HUES64 (cell line): ENCODE results near the gene PTPN18.
"Not testable (repeated sequence)": the region's sequence is repeated elsewhere in the genome, so short reads cannot be mapped to it uniquely, and the experiment has no call there.

Experiments used
- H3K27ac ChIP-seq: 2 replicates; pipeline ENCODE4 v1.7.0; 2013; ENCODE audit warnings: low read depth, low read length, inconsistent platforms
- H3K27me3 ChIP-seq: 2 replicates; pipeline ENCODE4 v1.6.1; 2013; ENCODE audit warnings: mild to moderate bottlenecking, low read length; ENCODE audit not compliant: insufficient read depth
- H3K36me3 ChIP-seq: 2 replicates; pipeline ENCODE4 v1.6.1; 2013; ENCODE audit warnings: mild to moderate bottlenecking, low read length; ENCODE audit not compliant: insufficient read depth
- H3K4me1 ChIP-seq: 2 replicates; pipeline ENCODE4 v1.6.1; 2013; ENCODE audit warnings: mild to moderate bottlenecking, low read length, moderate library complexity; ENCODE audit not compliant: insufficient read depth
- H3K4me3 ChIP-seq: 2 replicates; pipeline ENCODE4 v1.5.1; 2013; ENCODE audit warnings: mild to moderate bottlenecking, low read length, moderate library complexity
- H3K9ac ChIP-seq: 2 replicates; pipeline ENCODE4 v1.6.1; 2013; ENCODE audit warnings: mild to moderate bottlenecking, low read depth, low read length
- H3K9me3 ChIP-seq: 2 replicates; pipeline ENCODE4 v1.6.1; 2013; ENCODE audit warnings: low read depth, low read length; ENCODE audit not compliant: insufficient read depth
- WGBS: fragments of 150-250, 120-280 bp; methylation state at CpG from one replicate; pipeline ENCODE4 v1.1.7; 2013; ENCODE audit warnings: missing lambda C conversion rate; 5-methylcytosine and 5-hydroxymethylcytosine counted together

The PTPN18 gene

DNA sequence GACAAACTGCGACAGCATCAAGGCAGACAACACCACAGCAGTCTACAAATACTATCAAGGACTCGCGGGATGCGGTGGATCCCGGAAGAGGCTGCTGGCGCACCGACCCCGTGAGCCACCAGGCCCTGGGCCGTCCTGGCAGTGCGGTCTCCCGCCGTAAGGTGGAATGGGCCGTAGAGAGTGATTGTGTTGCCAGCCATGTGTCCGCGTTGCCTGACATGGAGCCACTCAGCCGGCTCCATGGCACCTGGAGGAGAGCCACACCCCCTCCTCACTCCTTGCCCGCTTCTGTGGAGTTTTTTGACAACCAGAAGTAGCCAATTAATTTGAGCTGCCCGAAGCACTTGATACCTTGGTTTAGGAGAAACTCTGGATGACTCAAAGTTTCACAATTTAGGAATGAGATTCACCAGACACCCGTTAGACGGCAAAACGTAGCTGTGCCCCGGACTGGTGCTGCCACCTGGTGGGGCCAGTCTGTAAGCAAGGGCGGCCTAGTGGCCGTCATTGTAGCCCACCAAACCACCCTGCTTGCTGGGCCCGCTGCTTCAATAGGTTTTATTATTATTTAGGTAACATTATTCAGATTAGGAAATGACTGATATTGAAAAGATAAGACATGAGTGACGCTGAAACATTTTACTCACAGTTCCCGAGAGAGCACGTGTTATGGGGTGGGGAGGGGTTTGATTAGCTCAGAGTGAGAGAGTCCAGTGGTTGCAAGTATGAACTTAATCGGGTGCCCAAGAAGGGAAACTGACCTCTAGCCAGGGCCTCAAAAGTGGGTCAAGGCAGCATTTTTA, 23.4 kb upstream of the PTPN18 start:
- peaks cover 10% of the 10 kb centered on the region; the same call in 1 of the 2 replicates for H3K4me1 ChIP-seq
- H3K27ac ChIP-seq, result no peak overlapping the region
- no peaks in the 10 kb centered on the region for H3K36me3 ChIP-seq
- no peaks in the 10 kb centered on the region for H3K9me3 ChIP-seq
- H3K4me3 ChIP-seq, result peak overlapping the region; percentile 50
- H3K9ac ChIP-seq, result peak overlapping the region; percentile 29; the same call in 1 of the 2 replicates
- WGBS, result 39% methylated on average over 28 of the region's 29 CpGs
- H3K27me3 ChIP-seq, result peaks cover 10% of the 10 kb centered on the region

DNA sequence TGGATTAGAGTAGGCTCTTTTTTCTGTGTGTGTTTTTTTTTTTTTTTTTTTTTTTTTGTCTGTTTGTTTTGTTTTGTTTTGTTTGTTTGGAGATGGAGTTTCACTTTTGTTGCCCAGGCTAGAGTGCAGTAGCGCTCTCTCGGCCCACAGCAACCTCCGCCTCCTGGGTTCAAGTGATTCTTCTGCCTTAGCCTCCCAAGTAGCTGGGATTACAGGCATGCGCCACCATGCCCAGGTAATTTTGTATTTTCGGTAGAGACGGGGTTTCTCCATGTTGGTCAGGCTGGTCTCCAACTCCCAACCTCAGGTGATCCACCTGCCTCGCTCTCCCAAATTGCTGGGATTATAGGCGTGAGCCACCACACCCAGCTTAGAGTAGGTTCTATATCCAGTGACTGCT, 22.6 kb upstream of the PTPN18 start:
- not testable (repeated sequence) for H3K9ac ChIP-seq, H3K4me3 ChIP-seq, H3K9me3 ChIP-seq, H3K36me3 ChIP-seq, H3K27ac ChIP-seq
- 97% methylated on average over 8 of the region's 8 CpGs for WGBS
- Histone ChIP-seq H3K4me1 (peaks cover 16% of the 10 kb centered on the region), H3K27me3 (peaks cover 10% of the 10 kb centered on the region)

DNA sequence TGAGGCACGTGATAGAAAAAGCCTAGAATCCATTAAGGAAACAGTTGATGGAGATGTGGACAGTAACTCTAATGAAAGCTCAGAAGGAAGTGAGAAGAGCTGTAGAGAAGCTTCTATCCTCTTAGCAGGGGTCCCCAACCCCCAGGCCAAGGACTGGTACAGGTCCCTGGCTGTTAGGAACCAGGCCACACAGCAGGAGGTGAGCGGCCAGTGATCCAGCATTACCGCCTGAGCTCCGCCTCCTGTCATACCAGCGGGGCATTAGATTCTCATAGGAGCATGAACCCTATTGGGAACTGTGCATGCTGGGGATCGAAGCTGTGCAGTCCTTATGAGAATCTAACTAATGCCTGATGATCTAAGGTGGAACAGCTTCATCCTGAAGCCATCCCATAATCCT, 21.8 kb upstream of the PTPN18 start:
- H3K36me3 ChIP-seq, result peaks cover 8% of the 10 kb centered on the region
- H3K9me3 ChIP-seq, result no peaks in the 10 kb centered on the region
- H3K4me3 ChIP-seq, result no peak overlapping the region
- H3K27ac ChIP-seq, result no peak overlapping the region
- H3K27me3 ChIP-seq, result peaks cover 10% of the 10 kb centered on the region
- H3K4me1 ChIP-seq, result peaks cover 10% of the 10 kb centered on the region
- 69% methylated on average over 6 of the region's 6 CpGs for WGBS
- no peak overlapping the region for H3K9ac ChIP-seq

DNA sequence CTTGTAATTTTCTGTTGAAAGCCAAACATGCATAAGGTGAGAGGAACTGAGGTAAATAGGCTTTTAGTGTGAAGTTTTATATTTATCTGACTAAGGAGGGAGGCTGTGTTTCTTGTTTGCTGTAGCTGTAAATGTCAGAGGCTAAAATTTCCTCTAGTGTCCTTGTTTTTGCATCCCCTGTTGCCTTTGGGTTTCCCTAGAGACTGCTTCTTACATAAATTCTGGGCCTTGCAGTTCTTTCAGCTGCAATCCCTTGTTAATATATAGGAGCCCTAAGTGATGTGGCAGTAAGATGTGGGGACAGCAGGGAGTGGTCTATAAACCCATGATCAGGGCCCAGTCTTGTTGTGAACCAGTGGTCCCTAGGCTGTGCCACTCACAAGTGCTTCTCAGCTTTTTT, 20.6 kb upstream of the PTPN18 start:
- peaks cover 17% of the 10 kb centered on the region for H3K36me3 ChIP-seq
- H3K9ac ChIP-seq, result no peak overlapping the region
- H3K4me1 ChIP-seq, result peaks cover 7% of the 10 kb centered on the region
- no peak overlapping the region for H3K4me3 ChIP-seq
- no peak overlapping the region for H3K27ac ChIP-seq
- H3K9me3 ChIP-seq, result no peaks in the 10 kb centered on the region
- H3K27me3 ChIP-seq, result peaks cover 10% of the 10 kb centered on the region

DNA sequence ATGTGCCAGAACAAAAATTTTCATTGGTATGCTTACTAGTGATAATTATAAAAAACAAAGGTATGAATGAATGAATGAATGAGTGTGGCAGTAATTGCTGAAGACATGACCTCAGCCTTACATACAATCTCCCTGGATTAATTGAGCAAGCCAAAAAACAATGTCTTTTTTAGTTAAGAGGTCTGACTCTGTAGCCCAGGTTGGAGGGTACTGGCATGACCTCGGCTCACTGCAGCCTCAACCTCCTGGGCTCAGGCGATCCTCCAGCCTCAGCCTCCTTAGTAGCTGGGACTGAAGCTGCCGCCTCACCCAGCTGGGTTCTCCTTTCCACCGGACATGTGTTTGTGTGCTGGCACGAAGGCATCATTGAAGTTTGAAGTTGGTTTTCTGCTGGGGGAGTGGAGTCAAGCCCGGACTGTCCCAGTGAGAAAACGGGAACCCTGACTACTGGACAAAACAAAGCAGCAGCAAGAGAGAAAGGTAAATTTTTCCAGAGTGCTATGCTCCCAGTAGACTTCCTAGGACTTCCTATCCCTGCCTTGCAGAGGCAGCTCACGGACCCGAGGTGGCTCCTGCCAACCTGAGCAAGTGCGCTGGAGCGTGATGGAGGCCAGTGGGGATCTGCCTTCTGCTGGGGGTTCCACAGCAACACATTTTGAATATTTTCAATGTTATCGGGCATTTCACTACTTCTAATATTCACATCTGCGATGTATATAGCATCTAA, 19.5 kb upstream of the PTPN18 start:
- no peak overlapping the region for H3K9ac ChIP-seq
- WGBS, result 83% methylated on average over 13 of the region's 13 CpGs
- H3K36me3 ChIP-seq, result peaks cover 22% of the 10 kb centered on the region
- peak overlapping the region; percentile 80 for H3K4me3 ChIP-seq
- H3K9me3 ChIP-seq, result no peaks in the 10 kb centered on the region
- peaks cover 4% of the 10 kb centered on the region for H3K27me3 ChIP-seq
- H3K27ac ChIP-seq, result no peak overlapping the region
- H3K4me1 ChIP-seq, result peaks cover 7% of the 10 kb centered on the region

DNA sequence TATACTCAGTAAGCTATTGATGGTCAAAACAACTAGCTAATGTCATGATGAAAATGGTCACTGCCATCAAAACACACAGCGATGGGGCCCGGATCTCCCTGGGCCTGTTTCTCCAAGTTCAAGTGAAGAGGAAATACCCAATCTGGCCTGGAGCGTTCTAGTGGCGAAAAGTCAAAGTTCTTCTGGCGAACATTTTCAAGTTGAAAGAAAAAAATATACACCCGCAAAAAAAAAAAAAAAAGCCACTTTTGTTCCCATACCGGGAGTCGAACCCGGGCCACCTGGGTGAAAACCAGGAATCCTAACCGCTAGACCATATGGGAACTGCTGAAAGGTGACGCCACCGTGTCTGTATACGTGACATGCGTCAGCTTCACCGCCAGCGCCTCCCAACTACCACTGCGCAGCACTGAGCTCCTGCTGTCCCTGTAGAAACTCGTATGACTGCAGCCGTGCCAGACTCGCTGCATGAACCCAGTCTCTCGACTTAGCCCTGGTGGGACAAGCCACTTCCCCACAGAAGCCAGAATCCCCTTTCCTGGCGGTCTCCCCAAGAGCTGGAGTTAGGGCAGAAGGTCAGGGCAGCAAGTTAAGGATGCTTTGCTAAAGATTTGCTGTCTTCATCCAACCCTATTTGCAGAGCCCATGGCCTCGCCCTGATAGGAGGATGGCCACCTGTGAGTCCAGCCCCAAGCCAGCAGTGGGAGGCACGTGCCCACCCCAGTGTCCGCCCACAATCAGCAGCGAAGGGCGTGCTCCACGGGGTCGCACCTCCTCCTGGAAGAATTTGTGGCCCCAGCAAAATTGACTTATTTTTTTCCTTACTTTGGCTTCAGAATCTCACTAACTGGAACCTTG, 18.8 kb upstream of the PTPN18 start:
- no peaks in the 10 kb centered on the region for H3K27me3 ChIP-seq
- peak overlapping the region; percentile 45 for H3K9ac ChIP-seq
- H3K27ac ChIP-seq, result peak overlapping the region; percentile 38; the same call in 1 of the 2 replicates
- no peaks in the 10 kb centered on the region for H3K9me3 ChIP-seq
- H3K4me1 ChIP-seq, result peaks cover 7% of the 10 kb centered on the region
- H3K36me3 ChIP-seq, result peaks cover 22% of the 10 kb centered on the region
- peak overlapping the region; percentile 80 for H3K4me3 ChIP-seq
- WGBS, result 6% methylated on average over 29 of the region's 29 CpGs

DNA sequence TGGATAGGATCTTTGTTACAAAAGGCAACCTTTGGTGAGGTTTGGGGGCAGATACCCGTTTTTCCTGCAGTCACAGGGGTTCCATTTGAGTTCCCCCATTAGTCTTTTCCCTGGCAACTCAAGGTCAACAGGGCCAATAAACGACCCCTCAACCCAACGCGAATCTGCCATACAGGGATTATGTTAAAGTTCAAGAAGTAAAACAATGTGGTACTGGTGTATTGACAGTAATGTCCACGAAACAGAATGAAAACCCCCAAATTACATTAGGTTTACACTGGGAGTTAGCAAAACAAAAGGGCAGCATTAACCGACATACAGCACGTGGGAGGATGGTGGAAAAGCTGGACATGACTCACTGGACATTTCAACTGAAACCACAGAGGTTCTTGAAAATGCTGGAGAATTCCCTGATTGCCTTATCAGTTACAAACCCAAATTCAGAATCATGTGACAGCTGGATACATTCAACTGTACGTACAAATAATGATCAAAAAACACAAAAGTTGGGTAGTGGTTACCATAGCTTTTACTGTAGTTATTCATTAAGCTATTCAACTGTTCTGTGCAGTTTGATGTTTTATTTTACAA, 18.0 kb upstream of the PTPN18 start:
- peak overlapping the region; percentile 45; the same call in 1 of the 2 replicates for H3K9ac ChIP-seq
- WGBS, result 67% methylated on average over 5 of the region's 8 CpGs
- peaks cover 7% of the 10 kb centered on the region for H3K4me1 ChIP-seq
- no peaks in the 10 kb centered on the region for H3K27me3 ChIP-seq
- peaks cover 22% of the 10 kb centered on the region for H3K36me3 ChIP-seq
- no peak overlapping the region for H3K27ac ChIP-seq
- no peaks in the 10 kb centered on the region for H3K9me3 ChIP-seq
- peak overlapping the region; percentile 80 for H3K4me3 ChIP-seq

DNA sequence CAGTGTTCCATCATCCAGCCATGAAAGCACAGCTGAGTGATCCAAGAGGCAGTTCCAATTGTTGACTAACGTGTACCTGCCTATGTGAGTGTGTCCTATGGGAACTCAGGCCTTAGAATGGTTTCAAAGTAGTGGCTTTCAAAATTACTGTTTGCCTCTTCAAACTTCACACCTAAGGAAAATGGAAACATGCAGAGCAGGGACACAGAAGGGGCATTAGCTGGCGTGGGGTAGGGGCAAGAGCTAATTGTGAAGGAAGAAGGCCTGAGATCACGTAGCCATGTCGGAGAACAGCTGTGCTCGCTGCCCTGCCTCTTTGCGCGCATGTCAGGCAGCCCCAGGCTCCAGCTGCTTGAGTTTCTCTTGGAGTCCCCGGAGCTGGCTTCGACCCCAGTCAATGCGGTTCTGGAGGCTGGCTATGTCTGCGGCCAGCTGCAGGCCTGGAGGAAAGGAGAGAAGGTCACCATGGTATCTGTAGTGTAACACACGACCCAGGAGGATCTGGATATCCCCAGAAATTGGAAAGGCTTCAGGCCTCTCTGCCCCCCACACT, 17.0 kb upstream of the PTPN18 start:
- Histone ChIP-seq H3K4me3 (no peak overlapping the region), H3K27ac (no peak overlapping the region), H3K9ac (no peak overlapping the region), H3K36me3 (peaks cover 22% of the 10 kb centered on the region), H3K4me1 (peaks cover 7% of the 10 kb centered on the region), H3K27me3 (no peaks in the 10 kb centered on the region), H3K9me3 (no peaks in the 10 kb centered on the region)
- 94% methylated on average over 12 of the region's 12 CpGs for WGBS

DNA sequence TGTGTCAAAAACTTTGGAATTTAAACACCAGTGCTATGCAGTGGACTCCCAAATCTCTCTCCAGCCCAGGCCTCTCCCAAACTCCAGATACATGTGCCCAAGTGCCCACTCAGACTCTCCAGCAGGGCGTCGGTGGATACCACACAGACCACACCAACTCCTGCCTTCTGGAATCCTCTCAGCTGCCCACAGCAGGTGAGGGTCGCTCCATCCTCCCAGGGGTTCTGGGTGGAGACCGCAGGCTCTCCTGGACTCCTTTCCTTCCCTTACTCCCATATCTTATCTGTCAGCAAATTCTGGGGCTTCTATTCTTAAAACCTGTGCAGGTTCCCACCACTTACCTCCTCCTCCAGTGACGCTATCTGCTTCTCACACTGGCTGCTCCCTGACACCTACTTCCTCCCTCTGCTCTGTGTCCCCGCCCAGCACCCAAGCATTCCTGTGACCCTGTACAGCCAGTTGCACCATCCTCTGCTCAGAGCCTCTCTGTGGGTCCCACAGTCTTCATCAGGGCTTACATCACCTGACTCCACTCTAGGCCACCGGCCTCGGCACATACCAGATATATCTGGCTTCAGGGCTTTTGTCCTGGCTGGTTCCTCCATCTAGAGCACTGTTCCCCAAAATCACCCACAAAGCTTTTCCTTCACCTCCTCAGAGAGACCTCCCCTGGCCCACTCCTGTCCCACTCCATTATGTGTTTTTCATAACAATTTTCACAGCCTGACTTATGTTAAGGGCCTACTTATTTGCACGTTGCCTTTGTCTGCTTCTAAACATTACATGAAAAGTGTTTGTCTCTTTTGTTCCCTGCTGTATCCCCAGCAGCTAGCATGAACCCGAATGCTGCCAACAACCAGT, 15.7 kb upstream of the PTPN18 start:
- no peaks in the 10 kb centered on the region for H3K27me3 ChIP-seq
- no peak overlapping the region for H3K4me3 ChIP-seq
- H3K27ac ChIP-seq, result no peak overlapping the region
- H3K9ac ChIP-seq, result no peak overlapping the region
- H3K9me3 ChIP-seq, result no peaks in the 10 kb centered on the region
- peaks cover 7% of the 10 kb centered on the region for H3K4me1 ChIP-seq
- 96% methylated on average over 10 of the region's 10 CpGs for WGBS
- H3K36me3 ChIP-seq, result peaks cover 33% of the 10 kb centered on the region

DNA sequence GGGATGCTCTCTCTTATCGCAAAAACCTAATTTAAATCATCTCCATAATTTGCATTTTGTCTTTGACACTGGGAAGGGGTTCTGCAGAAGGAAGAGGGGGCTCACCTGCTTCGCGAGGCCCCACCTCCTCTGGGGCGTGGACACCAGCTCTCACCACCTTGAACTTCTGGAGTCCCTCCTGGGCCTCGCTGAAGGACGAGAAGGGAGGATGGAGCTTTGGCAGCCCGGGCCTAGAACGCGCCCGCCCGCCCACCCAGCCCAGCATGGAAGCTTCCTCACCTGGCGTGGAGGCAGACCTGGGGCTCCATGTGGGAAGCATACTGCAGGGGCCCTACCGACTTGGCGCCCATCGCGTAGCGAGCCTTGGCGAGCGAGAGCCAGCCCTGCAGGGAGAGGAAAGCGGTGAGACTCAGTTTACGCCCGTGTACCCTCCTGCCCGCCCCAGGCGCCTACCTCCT, 14.3 kb upstream of the PTPN18 start:
- no peaks in the 10 kb centered on the region for H3K27me3 ChIP-seq
- WGBS, result 3% methylated on average over 24 of the region's 24 CpGs
- H3K27ac ChIP-seq, result no peak overlapping the region

More for the DNA sequence above, 14.3 kb upstream of the PTPN18 start:
- H3K4me1 ChIP-seq, result peaks cover 7% of the 10 kb centered on the region
- peak overlapping the region; percentile 45 for H3K9ac ChIP-seq
- peaks cover 47% of the 10 kb centered on the region for H3K36me3 ChIP-seq
- no peaks in the 10 kb centered on the region for H3K9me3 ChIP-seq
- peak overlapping the region; percentile 73 for H3K4me3 ChIP-seq
